Parathyroid adenoma (tissue), 2 donors: Measurements from ENCODE around the gene PARP6.

ENCODE experiments used
- H2AFZ ChIP-seq: fragments of 300-600 bp; sonication (generic); one replicate; pipeline ENCODE4 v1.7.0; 2017; ENCODE audit warnings: antibody characterized with exemption, mild to moderate bottlenecking
- H3K27ac ChIP-seq: fragments of 300-600 bp; sonication (generic); one replicate; pipeline ENCODE4 v1.7.0; 2017
- H3K27me3 ChIP-seq: fragments of 300-600 bp; sonication (generic); one replicate; pipeline ENCODE4 v1.7.0; 2017; ENCODE audit warnings: low read length; ENCODE audit not compliant: control insufficient read depth, insufficient read depth
- H3K36me3 ChIP-seq: fragments of 300-600 bp; sonication (generic); one replicate; pipeline ENCODE4 v1.7.0; 2017; ENCODE audit warnings: low read length; ENCODE audit not compliant: control insufficient read depth, insufficient read depth
- H3K4me1 ChIP-seq: fragments of 300-600 bp; sonication (generic); one replicate; pipeline ENCODE4 v1.7.0; 2017; ENCODE audit warnings: control low read depth
- H3K4me2 ChIP-seq: fragments of 300-600 bp; sonication (generic); one replicate; pipeline ENCODE4 v1.7.0; 2017; ENCODE audit warnings: low read length
- H3K4me3 ChIP-seq: fragments of 300-600 bp; sonication (generic); one replicate; pipeline ENCODE4 v1.7.0; 2017; ENCODE audit warnings: low read depth, low read length
- H3K79me2 ChIP-seq: fragments of 300-600 bp; sonication (generic); one replicate; pipeline ENCODE4 v1.7.0; 2017; ENCODE audit warnings: control low read depth
- H3K9ac ChIP-seq: fragments of 300-600 bp; sonication (generic); one replicate; pipeline ENCODE4 v1.7.0; 2017; ENCODE audit warnings: mild to moderate bottlenecking
- H3K9me3 ChIP-seq: fragments of 300-600 bp; sonication (generic); one replicate; pipeline ENCODE4 v1.7.0; 2017; ENCODE audit warnings: low read length; ENCODE audit not compliant: control insufficient read depth
- CTCF ChIP-seq: fragments of 300-600 bp; sonication (generic); IDR thresholded peaks from one replicate; pipeline ENCODE4 v1.7.0; 2017; ENCODE audit warnings: antibody characterized with exemption, mild to moderate bottlenecking
- donor health status: primary hyperparathyroidism.

PARP6 gene

GRCh38 chr15:72198356-72199204 is 73.8 kb downstream of the PARP6 start:
- Histone ChIP-seq H3K9me3 (no peaks in the 10 kb centered on the region), H3K36me3 (no peaks in the 10 kb centered on the region), H3K27ac (no peak overlapping the region), H3K4me2 (no peak overlapping the region), H3K79me2 (no peaks in the 10 kb centered on the region), H3K4me3 (no peak overlapping the region), H2AFZ (no peak overlapping the region), H3K9ac (no peak overlapping the region), H3K27me3 (no peaks in the 10 kb centered on the region), H3K4me1 (no peaks in the 10 kb centered on the region)
- TF ChIP-seq CTCF = no peak

DNA sequence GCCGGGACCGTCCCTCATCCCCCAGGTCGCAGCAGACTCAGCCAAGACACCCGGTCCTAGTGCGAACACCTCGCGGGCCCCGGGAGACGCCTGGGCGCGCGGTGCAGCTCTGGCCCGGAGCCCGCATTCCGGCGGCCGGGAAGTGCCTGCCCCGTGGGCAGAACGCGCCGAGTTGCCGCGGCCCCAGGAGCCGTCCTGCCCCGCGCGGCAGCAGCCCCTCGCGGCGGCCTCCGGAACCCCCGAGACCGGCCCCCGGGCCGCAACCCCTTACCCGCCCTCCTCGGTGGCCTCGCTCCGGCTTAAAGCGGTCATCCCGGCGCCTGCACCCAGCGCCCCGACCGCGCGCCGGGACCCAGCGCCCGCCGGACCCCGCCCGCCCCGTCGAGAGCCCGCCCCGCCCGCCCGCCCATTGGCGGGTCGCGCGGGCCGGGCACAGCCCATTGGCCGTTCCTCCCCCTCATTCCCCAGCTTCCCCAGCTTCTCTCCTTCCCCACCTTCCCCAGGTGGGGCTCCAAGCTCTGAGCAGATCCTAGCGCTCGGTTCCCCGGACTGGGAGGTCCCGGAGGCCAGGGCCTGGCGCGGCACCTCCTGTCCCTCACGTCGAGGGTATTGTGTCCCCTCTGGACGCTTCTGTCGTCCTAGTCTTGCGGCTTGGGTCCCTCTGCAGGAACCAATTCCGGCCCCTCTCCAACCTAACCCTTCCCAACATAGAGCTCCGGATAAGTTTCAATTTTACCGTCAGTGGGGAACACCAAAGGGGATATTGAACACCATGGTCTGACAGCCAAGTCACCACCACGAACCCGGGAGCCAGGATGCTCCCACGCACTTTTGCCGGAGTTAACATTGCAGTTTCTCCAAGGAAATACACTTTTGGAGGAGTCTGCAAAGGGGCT is 74.6 kb downstream of the PARP6 start, which contains the start of gene GRAMD2A:
Gene GRAMD2A (minus strand): TSS at position 328 of the 896 bp plus-strand sequence.
- Histone ChIP-seq H3K27ac (no peak within 1 kb of the TSS), H3K4me2 (no peak within 1 kb of the TSS), H3K9ac (no peak within 1 kb of the TSS), H2AFZ (peak within 1 kb of the TSS; percentile 70), H3K4me1 (no peaks in the 10 kb centered on the region), H3K4me3 (no peak within 1 kb of the TSS), H3K36me3 (no peaks in the 10 kb centered on the region), H3K27me3 (no peaks in the 10 kb centered on the region), H3K9me3 (no peaks in the 10 kb centered on the region), H3K79me2 (no peaks in the 10 kb centered on the region)
- no peak for TF ChIP-seq CTCF

GRCh38 chr15:72197041-72197459 is 75.3 kb downstream of the PARP6 start:
- Histone ChIP-seq H3K9ac (no peak overlapping the region), H2AFZ (peak overlapping the region; percentile 70), H3K27me3 (no peaks in the 10 kb centered on the region), H3K9me3 (no peaks in the 10 kb centered on the region), H3K4me3 (no peak overlapping the region), H3K79me2 (no peaks in the 10 kb centered on the region), H3K4me1 (no peaks in the 10 kb centered on the region), H3K4me2 (no peak overlapping the region), H3K36me3 (no peaks in the 10 kb centered on the region), H3K27ac (no peak overlapping the region)
- TF ChIP-seq CTCF = no peak

GRCh38 chr15:72196409-72197040 is 75.8 kb downstream of the PARP6 start:
- H3K27ac ChIP-seq = no peak overlapping the region
- no peak overlapping the region for H3K4me3 ChIP-seq
- no peaks in the 10 kb centered on the region for H3K36me3 ChIP-seq
- no peaks in the 10 kb centered on the region for H3K4me1 ChIP-seq
- no peaks in the 10 kb centered on the region for H3K9me3 ChIP-seq
- TF ChIP-seq CTCF = no peak
- no peaks in the 10 kb centered on the region for H3K27me3 ChIP-seq
- no peak overlapping the region for H3K4me2 ChIP-seq
- no peaks in the 10 kb centered on the region for H3K79me2 ChIP-seq
- no peak overlapping the region for H3K9ac ChIP-seq
- H2AFZ ChIP-seq = peak overlapping the region; percentile 70
